GM13976 (cell line): Measurements from ENCODE around the gene SLC35D2.
"Not testable (repeated sequence)": the region's sequence is repeated elsewhere in the genome, so short reads cannot be mapped to it uniquely, and the experiment has no call there.

Experiments used
- DNase-seq: peaks from one replicate; pipeline ENCODE4 v3.0.0; 2012; ENCODE audit warnings: low spot score
- CTCF ChIP-seq: IDR thresholded peaks from 2 replicates; pipeline ENCODE4 v1.5.1; 2012; ENCODE audit warnings: borderline replicate concordance, mild to moderate bottlenecking; ENCODE audit not compliant: insufficient read depth; ENCODE audit errors: extremely low read depth, missing control alignments, control extremely low read depth
- in situ Hi-C: fragments of 300-500 bp; cut with MboI; formaldehyde crosslinking; loops from one replicate; pipeline ENCODE4 v1.12.0; 2022; ENCODE audit warnings: low sequenced_read_pairs, mixed read lengths, inconsistent platforms; ENCODE audit not compliant: unreplicated experiment

SLC35D2 gene

GRCh38 chr9:96376891-96377874 lies 6.3 kb downstream of the SLC35D2 start:
- no peak for DNase-seq
- no peak for TF ChIP-seq CTCF
- in situ Hi-C loops, result no loop called here

- DNase-seq, in situ Hi-C loops: not testable (repeated sequence)
Measured at GRCh38 chr9:96375507-96375906, 8.0 kb downstream of the SLC35D2 start.

GRCh38 chr9:96367943-96368342 lies 15.6 kb downstream of the SLC35D2 start:
- in situ Hi-C loops, result no loop called here
- TF ChIP-seq CTCF, result no peak
- DNase-seq, result no peak

- DNase-seq, result no peak
- TF ChIP-seq CTCF, result no peak
- in situ Hi-C loops, result no loop called here
Measured at GRCh38 chr9:96363175-96363967, 20.1 kb downstream of the SLC35D2 start.

- DNase-seq, in situ Hi-C loops: not testable (repeated sequence)
Measured at GRCh38 chr9:96362119-96362518, 21.4 kb downstream of the SLC35D2 start.

GRCh38 chr9:96361668-96362067 lies 21.8 kb downstream of the SLC35D2 start:
- no peak for DNase-seq

GRCh38 chr9:96360976-96361375 lies 22.5 kb downstream of the SLC35D2 start:
- DNase-seq, result no peak
- TF ChIP-seq CTCF, result no peak
- in situ Hi-C loops, result no loop called here

More at GRCh38 chr9:96361668-96362067, 21.8 kb downstream of the SLC35D2 start:
- no peak for TF ChIP-seq CTCF
- in situ Hi-C loops, result no loop called here

- in situ Hi-C loops, result not testable (repeated sequence)
Measured at GRCh38 chr9:96360523-96360922, 23.0 kb downstream of the SLC35D2 start.

More at GRCh38 chr9:96360523-96360922, 23.0 kb downstream of the SLC35D2 start:
- not testable (repeated sequence) for DNase-seq
